Duodenal mucosa (tissue), 2 donors: ENCODE data around the gene CLCN3.

ENCODE experiments used
- H3K27ac ChIP-seq: one replicate; pipeline ENCODE4 v1.7.0; 2013; ENCODE audit warnings: low read depth, low read length
- H3K27me3 ChIP-seq, 2 donors: one replicate each; pipeline ENCODE4 v1.7.0; 2013; ENCODE audit warnings: low read length in 2 of 2, control low read depth in 1 of 2; ENCODE audit not compliant: insufficient read depth in 2 of 2, control insufficient read depth in 1 of 2
- H3K36me3 ChIP-seq, 2 donors: one replicate each; pipeline ENCODE4 v1.7.0; 2013; ENCODE audit warnings: low read length in 2 of 2, control low read depth in 1 of 2; ENCODE audit not compliant: insufficient read depth in 2 of 2, control insufficient read depth in 1 of 2
- H3K4me1 ChIP-seq, 2 donors: one replicate each; pipeline ENCODE4 v1.7.0; 2013; ENCODE audit warnings: low read length in 2 of 2, control low read depth in 1 of 2; ENCODE audit not compliant: insufficient read depth in 2 of 2, control insufficient read depth in 1 of 2
- H3K4me3 ChIP-seq, 2 donors: one replicate each; pipeline ENCODE4 v1.7.0; 2013; ENCODE audit warnings: low read length in 2 of 2, low read depth in 1 of 2
- H3K9ac ChIP-seq, 2 donors: one replicate each; pipeline ENCODE4 v1.7.0; 2013; ENCODE audit warnings: low read length in 2 of 2, low read depth in 1 of 2
- H3K9me3 ChIP-seq, 2 donors: one replicate each; pipeline ENCODE4 v1.7.0; 2013; ENCODE audit warnings: low read length in 2 of 2, control low read depth in 1 of 2; ENCODE audit not compliant: control insufficient read depth in 1 of 2

The CLCN3 gene

GRCh38 chr4:169601016-169601771 lies 19.2 kb upstream of the CLCN3 start:
- Histone ChIP-seq H3K4me3 (no peak overlapping the region), H3K36me3 (peaks cover 0 to 4% of the 10 kb centered on the region in 2 donors), H3K27me3 (no peaks in the 10 kb centered on the region), H3K27ac (no peak overlapping the region), H3K9ac (no peak overlapping the region), H3K4me1 (peaks cover 0 to 3% of the 10 kb centered on the region in 2 donors), H3K9me3 (no peaks in the 10 kb centered on the region)

DNA sequence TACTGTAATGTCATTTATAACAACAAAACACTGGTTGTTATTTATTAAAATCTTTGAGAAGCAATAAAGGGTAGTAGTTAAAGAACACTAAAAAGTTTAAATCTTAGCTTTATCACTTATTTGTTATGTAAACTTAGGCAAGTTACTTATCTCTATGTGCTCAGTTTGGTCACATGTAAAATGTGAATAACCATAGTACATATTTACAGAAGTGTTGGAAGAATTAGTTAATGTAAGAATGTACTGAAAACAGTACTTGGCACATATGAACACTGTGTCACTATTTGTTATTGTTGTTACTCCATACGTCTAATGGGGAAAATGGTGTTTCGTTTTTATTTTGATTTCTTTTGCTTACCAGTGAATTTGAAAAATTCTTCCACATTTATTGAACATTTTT lies 17.1 kb upstream of the CLCN3 start:
- Histone ChIP-seq H3K4me1 (peaks cover 0 to 3% of the 10 kb centered on the region in 2 donors), H3K4me3 (no peak overlapping the region), H3K27me3 (no peaks in the 10 kb centered on the region), H3K9ac (no peak overlapping the region), H3K9me3 (no peaks in the 10 kb centered on the region), H3K27ac (no peak overlapping the region), H3K36me3 (no peaks in the 10 kb centered on the region)

DNA sequence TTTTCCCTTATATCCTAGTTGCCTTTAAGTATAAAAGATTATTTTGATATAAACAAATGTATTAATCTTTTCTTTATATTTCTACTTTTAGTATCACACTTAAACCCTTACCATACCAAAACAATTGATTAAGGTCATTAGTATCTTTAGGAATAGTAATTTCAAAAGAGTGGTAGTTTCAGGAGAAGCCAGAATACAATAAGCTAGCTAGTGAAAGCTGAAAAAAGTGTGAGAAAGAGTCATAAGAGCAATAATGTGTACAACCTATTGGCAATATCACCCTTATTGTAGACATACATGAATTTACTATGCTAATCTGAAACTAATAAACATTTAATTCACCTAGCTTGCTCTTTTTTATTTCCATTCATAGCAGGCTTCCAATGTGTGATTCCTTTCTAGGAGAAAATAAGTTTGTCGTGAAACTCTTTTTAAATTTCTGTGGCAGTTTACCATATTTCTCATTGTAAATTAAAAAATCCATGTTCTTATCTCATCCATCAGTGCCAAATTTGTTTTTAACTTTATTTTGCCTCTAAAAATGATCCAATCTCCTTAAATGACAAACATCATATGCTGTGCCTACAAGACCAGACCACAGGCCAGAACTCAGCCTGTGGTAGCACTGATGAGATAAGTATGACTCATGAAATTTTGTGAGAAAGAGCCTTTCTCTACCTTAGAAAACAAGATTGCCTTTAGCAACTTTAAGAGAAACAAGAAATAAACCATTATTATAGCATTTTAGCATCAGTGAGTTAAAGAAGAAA lies 16.1 kb upstream of the CLCN3 start:
- Histone ChIP-seq H3K36me3 (no peaks in the 10 kb centered on the region), H3K9ac (no peak overlapping the region), H3K9me3 (no peaks in the 10 kb centered on the region), H3K4me3 (no peak overlapping the region), H3K27me3 (no peaks in the 10 kb centered on the region), H3K27ac (no peak overlapping the region), H3K4me1 (peaks cover 0 to 3% of the 10 kb centered on the region in 2 donors)

- Histone ChIP-seq H3K9ac (no peak overlapping the region), H3K9me3 (no peaks in the 10 kb centered on the region), H3K27ac (no peak overlapping the region), H3K36me3 (no peaks in the 10 kb centered on the region), H3K4me1 (peaks cover 0 to 3% of the 10 kb centered on the region in 2 donors), H3K27me3 (no peaks in the 10 kb centered on the region), H3K4me3 (no peak overlapping the region)
Observed at GRCh38 chr4:169604903-169605331, 15.5 kb upstream of the CLCN3 start.

DNA sequence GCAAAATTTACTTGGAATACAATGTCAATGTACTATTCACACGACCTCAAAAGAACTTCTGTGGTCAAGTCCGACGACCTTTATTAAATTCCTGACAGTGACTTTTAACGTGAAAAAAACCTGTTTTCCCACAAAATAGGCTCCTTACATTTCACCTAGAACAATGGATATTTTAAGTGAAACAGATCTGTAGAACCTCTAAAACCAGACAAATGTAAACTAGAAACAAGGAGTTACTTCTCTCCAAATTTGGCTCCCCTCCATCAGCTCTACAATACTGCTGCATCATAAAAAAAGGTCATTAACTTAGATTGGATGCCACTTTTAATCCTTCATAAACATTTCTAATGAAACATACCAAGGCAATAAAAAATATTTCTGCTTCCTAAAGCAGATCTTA lies 9.2 kb upstream of the CLCN3 start:
- Histone ChIP-seq H3K4me1 (peaks cover 7 to 13% of the 10 kb centered on the region in 2 donors), H3K4me3 (peak overlapping the region; percentile 89 to 92), H3K9ac (peak overlapping the region in 1 of 2 donors; percentile 79), H3K27ac (no peak overlapping the region), H3K9me3 (no peaks in the 10 kb centered on the region), H3K36me3 (no peaks in the 10 kb centered on the region), H3K27me3 (no peaks in the 10 kb centered on the region)

GRCh38 chr4:169611991-169612870 lies 8.1 kb upstream of the CLCN3 start, which contains the start of gene NEK1:
Gene NEK1 (minus strand): TSS chr4:169612583. CDS start chr4:169602630, 9,953 bp downstream.
- Histone ChIP-seq H3K4me3 (peak within 1 kb of the TSS; percentile 89 to 92), H3K9me3 (no peaks in the 10 kb centered on the region), H3K27me3 (no peaks in the 10 kb centered on the region), H3K9ac (peak within 1 kb of the TSS; percentile 69 to 79), H3K4me1 (peaks cover 7 to 19% of the 10 kb centered on the region in 2 donors), H3K27ac (peak within 1 kb of the TSS; percentile 95), H3K36me3 (no peaks in the 10 kb centered on the region)

GRCh38 chr4:169612871-169613859 lies 7.2 kb upstream of the CLCN3 start:
- no peaks in the 10 kb centered on the region for H3K9me3 ChIP-seq
- peaks cover 7 to 19% of the 10 kb centered on the region in 2 donors for H3K4me1 ChIP-seq
- no peaks in the 10 kb centered on the region for H3K36me3 ChIP-seq
- peak overlapping the region; percentile 89 to 92 for H3K4me3 ChIP-seq
- H3K27me3 ChIP-seq = no peaks in the 10 kb centered on the region
- peak overlapping the region; percentile 5 to 33 for H3K9ac ChIP-seq
- no peak overlapping the region for H3K27ac ChIP-seq

DNA sequence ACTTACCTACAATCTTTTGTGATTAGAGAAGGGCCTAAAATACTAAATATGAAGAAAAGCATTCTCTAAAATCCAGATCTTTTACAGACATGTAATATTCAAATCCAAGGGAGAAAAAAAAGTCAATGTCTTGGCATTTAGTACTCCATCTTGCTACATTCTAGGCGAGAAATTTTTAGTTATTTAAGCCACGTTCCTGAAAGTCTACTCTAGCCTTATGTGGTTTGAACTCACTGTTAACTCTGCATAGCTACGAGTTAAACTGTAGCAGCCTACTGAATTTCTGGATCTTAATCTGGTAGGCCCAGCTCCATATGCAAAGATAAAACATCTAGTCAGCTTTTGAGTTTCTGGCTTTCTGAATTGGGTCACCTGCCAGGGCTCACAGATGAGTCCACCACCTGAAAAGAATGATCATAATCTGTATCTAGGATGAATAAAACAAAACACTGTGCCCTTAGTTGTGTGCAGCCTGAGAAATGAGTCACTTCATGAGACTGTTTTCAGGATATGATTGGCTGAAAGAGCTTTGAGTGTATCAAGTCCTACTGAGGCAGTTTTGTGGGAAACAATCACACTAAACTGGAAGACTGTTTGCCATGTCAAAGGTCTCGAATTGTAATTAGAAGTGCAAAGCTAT lies 4.8 kb upstream of the CLCN3 start:
- Histone ChIP-seq H3K4me3 (no peak overlapping the region), H3K9me3 (no peaks in the 10 kb centered on the region), H3K27me3 (no peaks in the 10 kb centered on the region), H3K27ac (no peak overlapping the region), H3K9ac (no peak overlapping the region), H3K4me1 (peaks cover 7 to 18% of the 10 kb centered on the region in 2 donors), H3K36me3 (no peaks in the 10 kb centered on the region)

GRCh38 chr4:169616846-169617245 lies 3.5 kb upstream of the CLCN3 start:
- Histone ChIP-seq H3K27ac (no peak overlapping the region), H3K9ac (no peak overlapping the region)

More at GRCh38 chr4:169616846-169617245, 3.5 kb upstream of the CLCN3 start:
- no peak overlapping the region for H3K4me3 ChIP-seq
- H3K9me3 ChIP-seq = no peaks in the 10 kb centered on the region
- H3K4me1 ChIP-seq = peaks cover 6 to 11% of the 10 kb centered on the region in 2 donors
- no peaks in the 10 kb centered on the region for H3K27me3 ChIP-seq
- no peaks in the 10 kb centered on the region for H3K36me3 ChIP-seq
